HG02885 (cell line): ENCODE data around the gene DAD1.
A peak's percentile ranks its signal among the peaks of the same experiment; 100 is the strongest.
"Not testable (repeated sequence)": the region's sequence is repeated elsewhere in the genome, so short reads cannot be mapped to it uniquely, and the experiment has no call there.

Source experiments
- ATAC-seq: cut with Tn5 transposase; IDR thresholded peaks from one replicate; pipeline ENCODE4 v1.9.1; 2021; ENCODE audit warnings: mild to moderate bottlenecking; ENCODE audit not compliant: unreplicated experiment, poor library complexity

The DAD1 gene

GRCh38 chr14:22555384-22556011 lies 33.5 kb downstream of the DAD1 start:
- ATAC-seq: peak; percentile 2

GRCh38 chr14:22554498-22555383 lies 34.3 kb downstream of the DAD1 start:
- ATAC-seq: no peak

DNA sequence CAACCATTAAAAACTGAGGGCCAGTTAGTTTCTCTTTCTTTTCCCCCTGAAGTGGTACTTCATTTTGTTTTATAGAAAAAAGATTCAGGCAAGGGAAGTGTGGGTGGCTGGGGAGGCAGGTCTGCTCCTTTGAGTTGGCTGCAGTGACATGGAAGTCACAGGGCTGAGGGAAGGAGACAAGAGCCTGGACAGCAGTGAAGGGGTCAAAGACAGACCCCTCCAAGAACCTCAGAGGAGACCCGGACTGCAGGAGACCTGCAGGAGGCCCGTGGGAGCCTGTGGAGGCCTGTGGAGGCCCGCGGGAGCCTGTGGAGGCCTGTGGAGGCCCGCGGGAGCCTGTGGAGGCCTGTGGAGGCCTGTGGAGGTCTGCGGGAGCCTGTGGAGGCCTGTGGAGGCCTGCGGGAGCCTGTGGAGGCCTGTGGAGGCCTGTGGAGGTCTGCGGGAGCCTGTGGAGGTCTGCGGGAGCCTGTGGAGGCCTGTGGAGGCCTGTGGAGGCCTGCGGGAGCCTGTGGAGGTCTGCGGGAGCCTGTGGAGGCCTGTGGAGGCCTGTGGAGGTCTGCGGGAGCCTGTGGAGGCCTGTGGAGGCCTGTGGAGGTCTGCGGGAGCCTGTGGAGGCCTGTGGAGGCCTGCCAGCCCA lies 35.0 kb downstream of the DAD1 start:
- not testable (repeated sequence) for ATAC-seq

GRCh38 chr14:22553445-22553844 lies 35.6 kb downstream of the DAD1 start:
- ATAC-seq: no peak

- ATAC-seq: no peak
These were observed 36.3 kb downstream of the DAD1 start for GRCh38 chr14:22552827-22553076.

GRCh38 chr14:22552001-22552826 lies 36.8 kb downstream of the DAD1 start:
- no peak for ATAC-seq

DNA sequence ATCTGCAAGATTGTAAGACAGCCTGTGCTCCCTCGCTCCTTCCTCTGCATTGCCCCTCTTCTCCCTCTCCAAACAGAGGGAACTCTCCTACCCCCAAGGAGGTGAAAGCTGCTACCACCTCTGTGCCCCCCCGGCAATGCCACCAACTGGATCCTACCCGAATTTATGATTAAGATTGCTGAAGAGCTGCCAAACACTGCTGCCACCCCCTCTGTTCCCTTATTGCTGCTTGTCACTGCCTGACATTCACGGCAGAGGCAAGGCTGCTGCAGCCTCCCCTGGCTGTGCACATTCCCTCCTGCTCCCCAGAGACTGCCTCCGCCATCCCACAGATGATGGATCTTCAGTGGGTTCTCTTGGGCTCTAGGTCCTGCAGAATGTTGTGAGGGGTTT lies 37.4 kb downstream of the DAD1 start:
- ATAC-seq: no peak

GRCh38 chr14:22549981-22550673 lies 38.9 kb downstream of the DAD1 start:
- ATAC-seq: peak; percentile 74

GRCh38 chr14:22549324-22549962 lies 39.6 kb downstream of the DAD1 start:
- no peak for ATAC-seq

DNA sequence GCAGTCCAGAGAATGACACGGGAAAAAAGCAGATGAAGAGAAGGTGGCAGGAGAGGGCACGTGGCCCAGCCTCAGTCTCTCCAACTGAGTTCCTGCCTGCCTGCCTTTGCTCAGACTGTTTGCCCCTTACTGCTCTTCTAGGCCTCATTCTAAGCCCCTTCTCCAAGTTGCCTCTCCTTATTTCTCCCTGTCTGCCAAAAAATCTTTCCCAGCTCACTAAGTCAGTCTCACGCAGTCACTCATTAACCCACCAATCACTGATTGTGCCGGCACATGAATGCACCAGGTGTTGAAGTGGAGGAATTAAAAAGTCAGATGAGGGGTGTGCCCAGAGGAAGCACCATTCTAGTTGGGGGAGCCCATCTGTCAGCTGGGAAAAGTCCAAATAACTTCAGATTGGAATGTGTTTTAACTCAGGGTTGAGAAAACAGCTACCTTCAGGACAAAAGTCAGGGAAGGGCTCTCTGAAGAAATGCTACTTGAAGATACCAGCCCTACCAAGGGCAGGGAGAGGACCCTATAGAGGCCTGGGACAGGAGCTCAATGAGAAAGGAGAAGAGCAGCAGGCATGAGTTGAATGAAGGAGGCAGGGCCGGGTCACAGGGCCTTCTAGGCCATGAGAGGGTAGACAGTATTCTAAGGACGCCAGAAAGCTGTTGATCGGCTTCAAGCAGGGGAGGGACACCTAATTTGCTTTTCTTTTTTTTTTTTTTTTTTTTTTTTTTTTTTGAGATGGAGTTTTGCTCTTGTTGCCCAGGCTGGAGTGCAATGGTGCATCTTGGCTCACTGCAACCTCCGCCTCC lies 40.9 kb downstream of the DAD1 start:
- no peak for ATAC-seq

DNA sequence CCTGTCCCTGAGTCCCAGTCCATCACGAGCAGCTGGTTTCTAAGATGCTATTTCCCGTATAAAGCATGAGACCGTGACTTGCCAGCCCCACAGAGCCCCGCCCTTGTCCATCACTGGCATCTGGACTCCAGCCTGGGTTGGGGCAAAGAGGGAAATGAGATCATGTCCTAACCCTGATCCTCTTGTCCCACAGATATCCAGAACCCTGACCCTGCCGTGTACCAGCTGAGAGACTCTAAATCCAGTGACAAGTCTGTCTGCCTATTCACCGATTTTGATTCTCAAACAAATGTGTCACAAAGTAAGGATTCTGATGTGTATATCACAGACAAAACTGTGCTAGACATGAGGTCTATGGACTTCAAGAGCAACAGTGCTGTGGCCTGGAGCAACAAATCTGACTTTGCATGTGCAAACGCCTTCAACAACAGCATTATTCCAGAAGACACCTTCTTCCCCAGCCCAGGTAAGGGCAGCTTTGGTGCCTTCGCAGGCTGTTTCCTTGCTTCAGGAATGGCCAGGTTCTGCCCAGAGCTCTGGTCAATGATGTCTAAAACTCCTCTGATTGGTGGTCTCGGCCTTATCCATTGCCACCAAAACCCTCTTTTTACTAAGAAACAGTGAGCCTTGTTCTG lies 41.6 kb downstream of the DAD1 start:
- no peak for ATAC-seq

DNA sequence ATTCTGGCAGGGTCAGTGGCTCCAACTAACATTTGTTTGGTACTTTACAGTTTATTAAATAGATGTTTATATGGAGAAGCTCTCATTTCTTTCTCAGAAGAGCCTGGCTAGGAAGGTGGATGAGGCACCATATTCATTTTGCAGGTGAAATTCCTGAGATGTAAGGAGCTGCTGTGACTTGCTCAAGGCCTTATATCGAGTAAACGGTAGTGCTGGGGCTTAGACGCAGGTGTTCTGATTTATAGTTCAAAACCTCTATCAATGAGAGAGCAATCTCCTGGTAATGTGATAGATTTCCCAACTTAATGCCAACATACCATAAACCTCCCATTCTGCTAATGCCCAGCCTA lies 42.3 kb downstream of the DAD1 start:
- no peak for ATAC-seq

GRCh38 chr14:22545842-22546721 lies 42.9 kb downstream of the DAD1 start:
- ATAC-seq: no peak

GRCh38 chr14:22544881-22545420 lies 44.1 kb downstream of the DAD1 start:
- no peak for ATAC-seq

- ATAC-seq: no peak
These were observed 44.6 kb downstream of the DAD1 start for GRCh38 chr14:22544406-22544805.

- ATAC-seq: not testable (repeated sequence)
These were observed 45.3 kb downstream of the DAD1 start for GRCh38 chr14:22543570-22544357.

GRCh38 chr14:22542360-22542759 lies 46.7 kb downstream of the DAD1 start:
- no peak for ATAC-seq
